Endodermal cell (in vitro differentiated cells): ENCODE measurements around the gene SYNE1. TPM values are rescaled to one million over a fixed set of nuclear protein-coding genes. Genes with fewer than 3 reads are reported as not detected.
"Not testable (repeated sequence)": the region's sequence is repeated elsewhere in the genome, so short reads cannot be mapped to it uniquely, and the experiment has no call there.

ENCODE experiments used
- DNase-seq: peaks from one replicate; pipeline ENCODE4 v3.0.0-alpha.2; 2017
- H3K27ac ChIP-seq: 2 replicates; pipeline ENCODE4 v1.5.1; 2013; ENCODE audit warnings: mild to moderate bottlenecking, low read depth, low read length, moderate library complexity
- H3K27me3 ChIP-seq: 2 replicates; pipeline ENCODE4 v1.6.1; 2013; ENCODE audit warnings: mild to moderate bottlenecking, low read length, moderate library complexity; ENCODE audit not compliant: insufficient read depth, control insufficient read depth, poor library complexity, severe bottlenecking
- H3K36me3 ChIP-seq: 2 replicates; pipeline ENCODE4 v1.7.0; 2013; ENCODE audit warnings: mild to moderate bottlenecking, low read length, moderate library complexity; ENCODE audit not compliant: control insufficient read depth, insufficient read depth
- H3K4me1 ChIP-seq: one replicate; pipeline ENCODE4 v1.7.0; 2013; ENCODE audit warnings: low read length; ENCODE audit not compliant: control insufficient read depth, insufficient read depth
- H3K4me3 ChIP-seq: 2 replicates; pipeline ENCODE4 v1.5.1; 2013; ENCODE audit warnings: mild to moderate bottlenecking, low read length, moderate library complexity
- H3K9ac ChIP-seq: 2 replicates; pipeline ENCODE4 v1.6.1; 2013; ENCODE audit warnings: mild to moderate bottlenecking, low read length, moderate library complexity; ENCODE audit not compliant: poor library complexity, severe bottlenecking; ENCODE audit errors: extremely low read depth
- H3K9me3 ChIP-seq: 2 replicates; pipeline ENCODE4 v1.6.1; 2013; ENCODE audit warnings: mild to moderate bottlenecking, low read length, moderate library complexity; ENCODE audit not compliant: control insufficient read depth
- H3K27ac Mint-ChIP-seq: 2 replicates; pipeline ENCODE4 v1.8.0; 2020; ENCODE audit warnings: mixed read lengths
- H3K27me3 Mint-ChIP-seq: 2 replicates; pipeline ENCODE4 v1.8.0; 2021; ENCODE audit warnings: mild to moderate bottlenecking, mixed read lengths; ENCODE audit not compliant: insufficient read depth
- H3K36me3 Mint-ChIP-seq: 2 replicates; pipeline ENCODE4 v1.8.0; 2020; ENCODE audit warnings: low read depth, mixed read lengths
- H3K4me1 Mint-ChIP-seq: 2 replicates; pipeline ENCODE4 v1.8.0; 2020; ENCODE audit warnings: mixed read lengths
- H3K4me3 Mint-ChIP-seq: 2 replicates; pipeline ENCODE4 v1.8.0; 2020; ENCODE audit warnings: mild to moderate bottlenecking, moderate library complexity, mixed read lengths
- H3K9me3 Mint-ChIP-seq: 2 replicates; pipeline ENCODE4 v1.8.0; 2020; ENCODE audit warnings: mild to moderate bottlenecking, mixed read lengths
- WGBS, 2 experiments: methylation state at CpG; one replicate each; pipeline versions ENCODE4 v1.1.5 to v1.1.7; 2013; ENCODE audit warnings: missing lambda C conversion rate in 2 of 2, mixed read lengths in 1 of 2; ENCODE audit not compliant: insufficient coverage in 1 of 2, insufficient read length in 1 of 2; 5-methylcytosine and 5-hydroxymethylcytosine counted together
- total RNA-seq, 2 donors: library from RNA; stranded (reverse); fragmentation: NEBNext Ultra II Directional in 1 of 2; extraction: Animal tissue kit (Norgen Biotek cat#: 25700) in 1 of 2; gene quantifications; 2 replicates in 1 of 2; 3 replicates in 1 of 2; pipeline ENCODE4 v1.2.1, GENCODE V29; 2021
- TF ChIP-seq, protein P1 (sequence below): fragments of 200-600 bp; sonication (generic); conservative IDR thresholded peaks from 2 replicates; pipeline ENCODE4 v1.5.0; 2021; ENCODE audit warnings: antibody characterized with exemption, mild to moderate bottlenecking

Gene SYNE1
- total RNA-seq, 2 donors from 2014 or later = 7.9 to 9.5 TPM

DNA sequence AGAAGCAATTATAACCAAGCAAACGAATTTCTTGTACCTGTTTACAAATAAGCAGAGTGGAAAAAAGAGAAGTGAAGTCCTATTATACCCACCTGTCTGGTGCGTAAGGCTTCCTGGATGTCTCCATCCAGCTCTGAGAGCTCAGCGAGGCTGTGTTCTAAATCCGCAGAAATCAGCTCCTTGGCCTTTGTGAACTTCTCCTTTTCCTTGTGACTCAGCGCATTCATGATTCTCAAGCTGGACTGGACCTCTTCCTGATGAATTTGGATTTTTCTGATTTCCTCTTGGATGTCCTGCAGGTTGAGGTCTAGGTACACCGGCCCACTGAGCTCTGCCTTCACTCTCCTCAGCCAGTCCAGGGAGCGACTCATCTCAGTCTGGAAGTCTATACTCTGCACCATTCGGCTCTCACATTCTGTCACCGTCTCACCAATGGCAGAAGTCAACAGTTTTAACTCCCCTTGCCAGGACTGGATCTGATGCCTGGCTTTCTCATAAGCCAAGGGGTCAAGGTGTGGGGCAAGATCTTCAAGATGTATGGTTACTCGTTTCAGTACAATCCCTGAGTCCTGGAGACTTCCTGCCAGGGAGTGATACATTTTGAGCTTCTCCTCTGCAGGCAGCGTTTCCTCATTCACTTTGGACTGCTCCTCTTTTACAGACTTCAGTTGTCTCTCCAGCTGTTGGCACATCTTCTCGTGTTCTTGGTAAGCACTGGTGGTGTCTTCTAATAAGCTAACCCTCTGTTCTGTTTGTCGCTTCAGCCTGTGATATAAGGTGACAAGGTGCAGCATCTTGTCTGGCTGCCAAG, 307.3 kb downstream of the SYNE1 start:
- no peaks in the 10 kb centered on the region for H3K27me3 Mint-ChIP-seq
- H3K4me1 Mint-ChIP-seq = no peaks in the 10 kb centered on the region
- no peak overlapping the region for H3K27ac Mint-ChIP-seq
- no peak for DNase-seq
- H3K9me3 Mint-ChIP-seq = no peaks in the 10 kb centered on the region
- Histone ChIP-seq H3K9ac (no peak overlapping the region), H3K9me3 (no peaks in the 10 kb centered on the region), H3K4me1 (no peaks in the 10 kb centered on the region), H3K27ac (no peak overlapping the region), H3K36me3 (no peaks in the 10 kb centered on the region), H3K27me3 (no peaks in the 10 kb centered on the region), H3K4me3 (no peak overlapping the region)
- no peaks in the 10 kb centered on the region for H3K36me3 Mint-ChIP-seq
- no peak overlapping the region for H3K4me3 Mint-ChIP-seq
- 92 to 94% methylated on average over 12 to 13 of the region's 13 CpGs for WGBS, 2 experiments
- TF ChIP-seq, protein P1, sequence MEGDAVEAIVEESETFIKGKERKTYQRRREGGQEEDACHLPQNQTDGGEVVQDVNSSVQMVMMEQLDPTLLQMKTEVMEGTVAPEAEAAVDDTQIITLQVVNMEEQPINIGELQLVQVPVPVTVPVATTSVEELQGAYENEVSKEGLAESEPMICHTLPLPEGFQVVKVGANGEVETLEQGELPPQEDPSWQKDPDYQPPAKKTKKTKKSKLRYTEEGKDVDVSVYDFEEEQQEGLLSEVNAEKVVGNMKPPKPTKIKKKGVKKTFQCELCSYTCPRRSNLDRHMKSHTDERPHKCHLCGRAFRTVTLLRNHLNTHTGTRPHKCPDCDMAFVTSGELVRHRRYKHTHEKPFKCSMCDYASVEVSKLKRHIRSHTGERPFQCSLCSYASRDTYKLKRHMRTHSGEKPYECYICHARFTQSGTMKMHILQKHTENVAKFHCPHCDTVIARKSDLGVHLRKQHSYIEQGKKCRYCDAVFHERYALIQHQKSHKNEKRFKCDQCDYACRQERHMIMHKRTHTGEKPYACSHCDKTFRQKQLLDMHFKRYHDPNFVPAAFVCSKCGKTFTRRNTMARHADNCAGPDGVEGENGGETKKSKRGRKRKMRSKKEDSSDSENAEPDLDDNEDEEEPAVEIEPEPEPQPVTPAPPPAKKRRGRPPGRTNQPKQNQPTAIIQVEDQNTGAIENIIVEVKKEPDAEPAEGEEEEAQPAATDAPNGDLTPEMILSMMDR = no peak

GRCh38 chr6:152328200-152328599, 309.0 kb downstream of the SYNE1 start:
- H3K36me3 ChIP-seq, H3K9me3 Mint-ChIP-seq, H3K9me3 ChIP-seq, H3K4me3 Mint-ChIP-seq, H3K4me1 Mint-ChIP-seq, H3K9ac ChIP-seq, H3K27ac Mint-ChIP-seq, H3K4me1 ChIP-seq, DNase-seq, H3K27me3 ChIP-seq, H3K36me3 Mint-ChIP-seq, H3K4me3 ChIP-seq, H3K27ac ChIP-seq, H3K27me3 Mint-ChIP-seq: not testable (repeated sequence)
- WGBS, 2 experiments = 96% methylated on average over 3 of the region's 3 CpGs; no CpG with 5 or more reads in 1 of the 2 experiments

- Mint-ChIP-seq H3K27ac (no peak overlapping the region), H3K27me3 (no peaks in the 10 kb centered on the region), H3K4me1 (peaks cover 12% of the 10 kb centered on the region), H3K9me3 (peaks cover 11% of the 10 kb centered on the region), H3K36me3 (peaks cover 12% of the 10 kb centered on the region), H3K4me3 (no peak overlapping the region)
- Histone ChIP-seq H3K9me3 (peaks cover 5% of the 10 kb centered on the region), H3K27ac (no peak overlapping the region), H3K27me3 (no peaks in the 10 kb centered on the region), H3K4me1 (no peaks in the 10 kb centered on the region), H3K4me3 (no peak overlapping the region), H3K9ac (no peak overlapping the region), H3K36me3 (peaks cover 11% of the 10 kb centered on the region)
- TF ChIP-seq, protein P1 = no peak
- WGBS, 2 experiments = 95 to 100% methylated on average over 7 to 13 of the region's 13 CpGs
- DNase-seq = no peak
Observed at GRCh38 chr6:152323376-152323775, 313.8 kb downstream of the SYNE1 start.
